HG03439 (cell line): Measurements from ENCODE around the gene RFXAP.
A peak's percentile ranks its signal among the peaks of the same experiment; 100 is the strongest.

Experiments
- ATAC-seq: cut with Tn5 transposase; IDR thresholded peaks from one replicate; pipeline ENCODE4 v1.9.1; 2021; ENCODE audit warnings: mild to moderate bottlenecking, moderate library complexity; ENCODE audit not compliant: unreplicated experiment

RFXAP gene

GRCh38 chr13:36815062-36815461, 4.0 kb upstream of the RFXAP start:
- no peak for ATAC-seq

DNA sequence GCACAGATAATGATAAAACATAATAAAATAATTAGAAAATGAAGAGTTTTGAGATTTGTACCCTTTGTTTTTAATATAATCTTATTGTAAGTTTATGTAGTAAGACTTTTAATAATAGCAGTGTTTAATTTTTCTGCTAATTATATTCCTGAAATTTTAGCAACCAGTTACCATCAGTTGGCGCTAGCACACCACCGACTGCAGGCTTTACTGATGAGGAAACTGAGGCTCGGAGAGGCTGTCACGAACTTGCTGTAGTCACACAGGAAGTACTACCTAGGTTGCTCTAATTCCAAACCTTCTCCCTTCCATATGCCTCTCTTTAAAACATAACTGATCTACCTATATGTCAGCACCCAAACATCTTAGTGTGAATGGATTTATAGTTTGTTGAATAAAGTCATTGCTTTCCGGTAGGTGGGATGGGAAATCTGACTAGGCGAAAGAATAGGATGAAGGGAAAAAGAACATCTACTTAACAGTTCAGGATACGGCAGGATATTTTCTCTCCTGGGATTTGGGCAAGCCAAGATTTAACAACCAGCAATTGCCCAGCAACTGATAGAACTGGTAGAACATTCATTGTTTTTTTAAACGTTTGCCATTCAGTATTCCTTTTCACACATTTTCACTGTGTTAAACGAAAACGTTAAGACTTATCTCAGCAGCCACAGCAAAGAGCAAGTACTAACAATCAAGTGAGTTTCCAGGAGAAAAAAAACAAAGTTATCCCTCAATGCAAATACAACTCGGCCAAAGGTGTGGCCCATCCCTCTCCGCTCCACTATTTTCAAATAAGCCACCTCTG, 822 bp upstream of the RFXAP start:
- ATAC-seq = peak; percentile 5

- peak; percentile 9 for ATAC-seq
Measured at GRCh38 chr13:36819739-36820090, 693 bp downstream of the RFXAP start.

DNA sequence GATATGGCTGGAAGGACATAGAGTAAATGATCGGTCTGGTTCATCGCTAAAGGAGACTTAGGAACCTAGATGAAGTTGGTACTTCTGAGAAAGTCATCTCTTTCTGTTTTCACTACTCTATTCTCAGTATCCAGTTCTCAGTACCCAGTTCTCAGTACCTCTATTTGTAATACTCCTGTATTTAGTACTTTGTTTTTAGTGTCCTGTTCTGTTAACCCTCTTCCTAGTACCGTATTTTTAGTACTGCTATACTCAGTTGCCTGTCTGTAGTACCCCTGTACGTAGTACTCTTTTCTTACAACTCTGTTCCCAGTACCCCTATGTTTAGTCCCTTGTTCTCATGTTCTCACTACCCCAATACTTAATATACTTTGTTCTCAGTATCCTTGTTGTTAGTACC, 1.2 kb downstream of the RFXAP start:
- peak; percentile 43 for ATAC-seq

GRCh38 chr13:36822785-36823184, 3.8 kb downstream of the RFXAP start:
- no peak for ATAC-seq

DNA sequence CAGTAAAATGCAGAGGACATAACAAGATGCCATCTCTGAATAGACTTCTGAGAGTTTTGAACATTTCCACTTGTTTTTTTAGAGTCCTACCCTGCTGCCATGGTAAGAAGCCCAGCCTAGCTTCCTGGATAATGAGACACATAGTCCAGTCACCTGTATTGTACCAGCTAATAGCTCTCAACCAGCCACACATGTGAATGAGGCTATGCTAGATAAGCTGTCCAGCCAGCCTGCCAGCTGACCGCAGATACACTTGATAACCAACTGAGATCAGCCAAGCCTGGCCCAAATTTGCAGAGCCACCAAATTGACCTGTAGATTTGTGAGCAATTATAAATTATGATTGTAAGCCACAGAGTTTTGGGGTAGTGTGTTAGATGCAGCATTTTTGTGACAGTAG, 10.7 kb downstream of the RFXAP start:
- ATAC-seq = no peak

DNA sequence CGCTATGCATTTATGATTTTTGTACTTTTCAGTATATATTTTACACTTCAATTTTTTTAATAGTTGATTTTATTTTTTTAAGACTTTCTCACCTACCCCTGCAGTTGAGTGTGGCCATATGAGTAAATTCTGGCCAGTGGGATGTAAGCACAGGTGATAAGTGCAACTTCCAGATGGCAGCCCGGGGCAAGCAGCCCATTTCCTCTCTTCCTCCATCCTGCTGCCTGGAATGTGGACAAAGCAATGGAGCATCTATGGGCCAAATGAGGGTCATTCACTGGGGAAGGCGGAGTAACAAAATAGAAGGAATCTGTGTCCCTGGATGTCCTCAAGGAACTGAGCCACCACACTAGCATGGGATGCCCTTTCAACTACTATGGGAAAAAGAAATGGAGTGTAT, 12.3 kb downstream of the RFXAP start:
- ATAC-seq = no peak

GRCh38 chr13:36834299-36834698, 15.3 kb downstream of the RFXAP start:
- no peak for ATAC-seq

DNA sequence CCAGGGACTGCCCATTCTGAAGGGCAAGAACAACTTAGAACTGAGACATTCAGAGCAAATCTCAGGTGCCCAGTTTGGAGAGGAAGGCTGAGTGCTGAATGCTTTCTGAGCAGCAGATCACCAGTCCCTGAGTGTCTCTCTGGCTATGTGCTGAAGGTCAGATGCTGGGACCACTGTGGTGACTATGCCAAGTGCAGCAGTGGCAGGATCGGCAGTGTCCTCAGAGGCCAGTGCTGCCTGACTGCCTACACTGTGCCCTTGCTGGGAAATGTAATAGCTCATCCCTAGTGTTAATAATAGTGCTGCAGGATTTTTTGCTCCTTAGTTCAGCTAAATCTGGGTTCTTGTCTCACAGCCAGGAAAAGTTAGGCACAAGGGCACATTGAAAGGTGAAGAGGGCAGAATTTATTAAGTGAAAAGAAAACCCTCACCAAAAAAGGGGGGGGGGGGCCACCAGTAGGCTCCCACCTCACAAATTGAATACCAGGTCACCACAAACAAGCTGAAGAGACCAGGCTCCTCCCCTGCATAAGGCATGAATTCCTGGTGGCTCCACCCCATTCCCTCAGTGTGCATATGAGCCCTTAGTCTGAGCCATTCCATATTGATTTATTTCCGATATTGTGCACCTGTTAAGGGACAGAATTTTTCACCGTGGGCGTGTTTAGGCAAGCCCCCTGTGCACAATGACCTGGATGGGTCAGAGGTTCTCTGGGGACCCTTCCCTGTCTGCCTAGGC, 18.5 kb downstream of the RFXAP start:
- no peak for ATAC-seq

DNA sequence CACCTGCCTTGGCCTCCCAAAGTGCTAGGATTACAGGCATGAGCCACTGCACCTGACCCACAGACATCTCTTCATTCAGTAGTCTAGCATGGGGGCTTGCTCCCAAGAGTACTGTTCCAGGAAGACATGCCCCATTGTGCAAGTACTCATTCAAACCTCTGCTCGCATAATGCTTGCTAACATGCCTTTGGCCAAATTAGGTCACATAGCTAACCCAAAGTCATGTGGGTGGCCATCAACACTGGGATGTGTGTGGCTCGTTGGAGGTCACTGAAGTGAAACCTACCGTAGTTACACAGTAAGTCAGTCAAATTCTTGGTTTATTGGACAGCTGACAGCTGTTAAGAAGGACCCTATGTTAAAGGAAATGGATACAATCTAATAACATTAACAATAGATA, 20.3 kb downstream of the RFXAP start:
- no peak for ATAC-seq

DNA sequence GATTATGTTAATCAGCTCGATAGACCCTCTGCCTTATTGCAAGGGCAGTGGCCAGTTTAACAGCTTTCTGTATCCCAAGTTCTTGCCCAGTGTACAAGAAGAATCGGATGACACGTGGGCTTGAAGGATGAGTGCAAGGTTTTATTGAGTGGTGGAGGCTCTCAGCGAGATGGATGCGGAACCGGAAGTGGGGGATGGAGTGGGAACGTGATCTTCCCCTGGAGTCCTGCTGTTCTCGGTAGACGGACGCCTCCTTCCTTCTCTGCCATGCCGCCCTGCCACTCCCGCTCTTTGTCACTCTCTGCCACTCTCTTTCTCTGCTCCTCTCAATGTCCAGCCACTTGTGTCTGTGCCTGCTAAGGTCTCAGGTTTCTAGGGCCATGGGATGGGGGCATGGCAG, 21.0 kb downstream of the RFXAP start:
- ATAC-seq = no peak

GRCh38 chr13:36840718-36841250, 21.8 kb downstream of the RFXAP start:
- no peak for ATAC-seq

- no peak for ATAC-seq
Measured at GRCh38 chr13:36841391-36841790, 22.4 kb downstream of the RFXAP start.

DNA sequence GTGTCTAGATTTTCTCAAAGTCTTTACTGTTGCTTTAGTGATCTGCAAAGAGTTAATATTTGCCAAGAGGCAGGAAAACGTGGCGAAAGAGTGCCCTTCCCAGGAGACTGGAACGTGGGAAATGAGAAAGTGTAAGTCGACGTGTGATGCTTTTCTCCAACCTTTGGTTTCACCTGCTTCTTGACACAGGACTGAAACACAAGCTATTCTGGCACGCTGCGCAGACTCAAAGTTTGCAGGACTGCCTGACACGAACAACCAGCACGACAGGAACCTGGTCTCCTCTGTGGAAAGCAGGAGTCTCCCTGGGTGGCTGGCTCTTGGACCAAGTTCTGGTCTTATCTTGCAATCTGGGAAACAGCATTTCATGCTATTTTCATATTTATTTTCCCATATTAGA, 28.6 kb downstream of the RFXAP start:
- ATAC-seq = no peak

- no peak for ATAC-seq
Measured at GRCh38 chr13:36848199-36848982, 29.4 kb downstream of the RFXAP start.

DNA sequence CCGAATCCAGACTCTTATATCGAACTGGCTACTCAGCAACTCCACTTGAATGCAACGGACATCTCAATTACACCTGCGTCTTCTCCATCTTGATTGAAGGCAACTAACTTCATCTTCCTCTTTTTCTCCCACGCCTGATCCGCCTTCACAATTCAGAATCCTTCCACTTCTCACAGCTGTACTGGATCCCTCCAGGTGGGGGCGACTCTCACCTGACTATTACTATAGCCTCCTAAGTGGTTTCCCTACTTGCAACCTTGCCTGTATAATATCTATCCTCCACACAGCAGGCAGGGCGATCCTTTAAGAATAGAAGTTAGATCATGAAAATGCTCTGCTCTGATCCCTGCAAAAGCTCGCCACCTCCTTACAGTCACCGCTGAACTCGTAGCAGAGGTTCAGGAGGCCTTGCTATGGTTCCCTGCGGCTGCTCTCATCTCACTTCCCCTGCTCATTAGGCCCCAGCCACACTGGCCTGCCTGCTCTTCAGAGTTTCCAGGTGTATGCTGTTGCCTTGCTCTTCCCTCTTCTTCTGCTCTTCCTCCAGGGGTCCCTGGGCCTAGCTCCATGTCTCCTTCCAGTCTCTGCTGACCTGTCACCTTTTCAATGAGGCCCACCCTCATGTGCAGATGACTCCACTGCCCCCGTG, 31.9 kb downstream of the RFXAP start:
- ATAC-seq = no peak

DNA sequence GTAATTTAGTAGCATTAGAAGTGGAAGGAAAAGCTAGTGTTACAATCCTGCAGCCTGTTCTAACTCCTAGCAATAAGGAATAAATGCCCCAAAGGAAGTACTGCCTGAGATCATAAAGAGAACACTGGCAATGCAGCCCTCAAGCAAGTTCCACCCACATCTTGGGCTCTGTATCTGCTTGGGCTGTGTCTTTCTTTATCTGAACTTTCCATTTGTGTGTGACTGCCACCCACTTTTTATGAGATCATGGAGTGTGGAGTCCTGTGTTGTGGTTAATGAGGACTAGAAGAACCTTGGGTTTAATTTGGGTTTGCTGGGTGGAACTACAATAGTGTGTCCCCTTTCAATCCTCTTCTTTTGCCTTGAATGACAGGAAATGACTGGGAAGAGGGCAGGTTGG, 38.2 kb downstream of the RFXAP start:
- no peak for ATAC-seq

DNA sequence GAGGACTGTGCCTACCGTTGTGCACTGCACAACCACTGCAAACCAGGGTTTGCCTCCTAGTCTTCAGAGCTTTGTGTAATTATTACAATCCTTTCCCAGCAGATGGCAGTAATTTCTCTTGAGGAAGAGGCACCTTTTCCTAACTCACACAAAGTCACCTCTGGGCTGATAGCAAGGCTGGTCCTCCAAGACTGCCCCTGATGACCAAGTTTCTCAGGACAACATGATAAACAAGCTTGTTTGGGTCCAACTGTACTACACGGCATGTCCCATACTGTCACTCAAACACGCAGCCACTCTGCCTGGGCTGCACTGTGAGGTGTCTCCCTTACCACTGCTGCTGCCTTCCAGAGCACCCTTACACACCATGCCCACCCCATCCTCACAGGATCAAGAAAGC, 39.3 kb downstream of the RFXAP start:
- no peak for ATAC-seq

DNA sequence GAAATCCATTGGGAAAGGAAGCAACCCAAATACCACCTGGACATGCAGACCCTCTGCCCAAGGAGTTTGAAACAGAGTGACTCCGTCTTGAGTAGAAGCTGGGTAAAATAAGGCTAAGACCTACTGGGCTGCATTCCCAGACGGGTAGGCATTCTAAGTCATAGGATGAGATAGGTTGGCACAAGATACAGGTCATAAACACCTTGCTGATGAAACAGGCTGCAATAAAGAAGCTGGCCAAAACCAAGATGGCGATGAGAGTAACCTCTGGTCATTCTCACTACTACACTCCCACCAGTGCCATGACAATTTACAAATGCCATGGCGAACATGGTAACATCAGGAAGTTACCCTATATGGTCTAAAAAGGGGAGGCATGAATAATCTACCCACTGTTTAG, 40.2 kb downstream of the RFXAP start:
- ATAC-seq = no peak

- no peak for ATAC-seq
Measured at GRCh38 chr13:36862002-36862685, 43.1 kb downstream of the RFXAP start.
